ENCODE results near the gene IQCH.

DNA sequence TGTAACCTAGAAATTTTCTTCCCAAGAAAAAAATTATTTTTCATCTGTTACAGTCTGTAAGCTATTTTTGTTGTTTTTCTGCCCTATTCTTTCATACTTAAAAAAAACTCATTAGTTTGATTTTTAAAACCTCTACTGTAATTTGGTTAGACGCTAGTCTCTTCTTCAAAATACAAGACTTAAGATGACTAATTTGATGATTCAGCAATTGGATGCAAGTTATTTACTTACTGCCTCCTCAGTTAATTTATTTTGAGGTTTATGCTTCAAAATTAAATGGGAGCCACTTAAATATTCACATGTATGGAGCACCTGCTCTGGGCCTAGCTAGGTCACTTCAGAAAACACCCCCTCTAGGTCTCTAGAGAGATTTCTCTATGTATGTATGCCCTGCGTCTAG lies 132.4 kb downstream of the IQCH start:
- TF ChIP-seq SIN3A (IDR thresholded peaks at IDR 0.05; ENCODE audit: borderline replicate concordance, insufficient read depth, low read length) = no peak
- TF ChIP-seq POLR2AphosphoS5 (IDR thresholded peaks at IDR 0.05; ENCODE audit: low read depth, low read length) = no peak
- TF ChIP-seq REST (IDR thresholded peaks at IDR 0.05; ENCODE audit: insufficient read depth in 1 of 2, low read depth in 2 of 2, low read length in 2 of 2) = no peak
- TF ChIP-seq TAF1 (IDR thresholded peaks at IDR 0.05; ENCODE audit: borderline replicate concordance, insufficient read depth, low read length) = no peak
- TF ChIP-seq FOXP2 (optimal IDR thresholded peaks at IDR 0.05; ENCODE audit: borderline replicate concordance, extremely low read depth, extremely low read length, insufficient read depth) = no peak

Data from PFSK-1 (cell line).